RWPE2 (cell line): ENCODE data around the gene FBXO44.

Source experiments
- ATAC-seq: fragments of 200-7000 bp; cut with Tn5 transposase; 3 replicates; pipeline ENCODE4 v1.9.1; 2021; ENCODE audit warnings: low read depth
- DNase-seq: peaks from one replicate; pipeline ENCODE4 v3.0.0-alpha.2; 2020; ENCODE audit warnings: low spot score
- H3K27ac ChIP-seq: fragments of 450-650 bp; 2 replicates; pipeline ENCODE4 v1.5.1; 2017; ENCODE audit warnings: mild to moderate bottlenecking; ENCODE audit not compliant: poor library complexity, severe bottlenecking
- H3K27me3 ChIP-seq: fragments of 250-450 bp; sonication (Bioruptor Pico); 2 replicates; pipeline ENCODE4 v1.5.1; 2021; ENCODE audit warnings: mild to moderate bottlenecking, moderate library complexity; ENCODE audit not compliant: insufficient read depth, poor library complexity, severe bottlenecking
- H3K36me3 ChIP-seq: fragments of 250-450 bp; sonication (Bioruptor Pico); 2 replicates; pipeline ENCODE4 v1.5.1; 2020; ENCODE audit warnings: low read depth, mild to moderate bottlenecking, moderate library complexity
- H3K4me1 ChIP-seq: fragments of 250-450 bp; sonication (Bioruptor Pico); 2 replicates; pipeline ENCODE4 v1.5.1; 2021; ENCODE audit warnings: mild to moderate bottlenecking, moderate library complexity; ENCODE audit not compliant: insufficient read depth, poor library complexity, severe bottlenecking
- H3K4me3 ChIP-seq: fragments of 250-450 bp; sonication (Bioruptor Pico); 2 replicates; pipeline ENCODE4 v1.5.1; 2021; ENCODE audit warnings: mild to moderate bottlenecking, moderate library complexity; ENCODE audit not compliant: severe bottlenecking
- H3K9me3 ChIP-seq: fragments of 250-450 bp; sonication (Bioruptor Pico); 2 replicates; pipeline ENCODE4 v1.5.1; 2021; ENCODE audit warnings: mild to moderate bottlenecking, moderate library complexity; ENCODE audit not compliant: severe bottlenecking
- CTCF ChIP-seq: fragments of 450-650 bp; IDR thresholded peaks from one replicate; pipeline ENCODE4 v1.5.1; 2017; ENCODE audit warnings: mild to moderate bottlenecking, moderate library complexity; ENCODE audit not compliant: poor library complexity, severe bottlenecking

Gene FBXO44

GRCh38 chr1:11676386-11677103 is 21.9 kb downstream of the FBXO44 start:
- DNase-seq = no peak
- no peak for ATAC-seq
- Histone ChIP-seq H3K9me3 (no peaks in the 10 kb centered on the region), H3K4me3 (no peak overlapping the region), H3K27me3 (no peaks in the 10 kb centered on the region), H3K27ac (no peak overlapping the region), H3K4me1 (no peaks in the 10 kb centered on the region), H3K36me3 (peaks cover 29% of the 10 kb centered on the region)
- no peak for TF ChIP-seq CTCF

- no peaks in the 10 kb centered on the region for H3K9me3 ChIP-seq
- no peak for TF ChIP-seq CTCF
- no peaks in the 10 kb centered on the region for H3K4me1 ChIP-seq
- peaks cover 29% of the 10 kb centered on the region for H3K36me3 ChIP-seq
- DNase-seq = no peak
- H3K4me3 ChIP-seq = no peak overlapping the region
- no peak overlapping the region for H3K27ac ChIP-seq
- no peak for ATAC-seq
- H3K27me3 ChIP-seq = no peaks in the 10 kb centered on the region
Observed at GRCh38 chr1:11678442-11678841, 23.8 kb downstream of the FBXO44 start.

GRCh38 chr1:11680270-11681070 is 25.8 kb downstream of the FBXO44 start:
- Histone ChIP-seq H3K27ac (peak overlapping the region; percentile 37), H3K27me3 (no peaks in the 10 kb centered on the region), H3K36me3 (peaks cover 16% of the 10 kb centered on the region), H3K4me3 (peak overlapping the region; percentile 68), H3K9me3 (no peaks in the 10 kb centered on the region), H3K4me1 (no peaks in the 10 kb centered on the region)
- ATAC-seq (peak; percentile 55), DNase-seq (no peak)
- TF ChIP-seq CTCF = no peak

- DNase-seq (peak; percentile 80), ATAC-seq (peak; percentile 89)
- Histone ChIP-seq H3K4me1 (no peaks in the 10 kb centered on the region), H3K4me3 (peak within 1 kb of the TSS; percentile 68), H3K27ac (peak within 1 kb of the TSS; percentile 37), H3K36me3 (peaks cover 14% of the 10 kb centered on the region), H3K27me3 (no peaks in the 10 kb centered on the region), H3K9me3 (no peaks in the 10 kb centered on the region)
- no peak for TF ChIP-seq CTCF
Observed at GRCh38 chr1:11681071-11681771, 26.5 kb downstream of the FBXO44 start, which contains the start of gene MAD2L2. MAD2L2 (minus strand) TSS chr1:11681148; CDS start chr1:11680601, 547 bp downstream.
